Neural progenitor cell (in vitro differentiated cells): Measurements from ENCODE around the gene YY2. TPM values are rescaled to one million over a fixed set of nuclear protein-coding genes. Genes with fewer than 3 reads are reported as not detected.

Experiments
- DNase-seq: peaks from one replicate; pipeline ENCODE4 v3.0.0-alpha.2; 2016; ENCODE audit warnings: low spot score
- H2AFZ ChIP-seq: fragments of 200-600 bp; sonication (generic); replicated peaks from 2 replicates; pipeline ENCODE4 v1.6.1; 2016; ENCODE audit warnings: antibody characterized with exemption
- H3F3A ChIP-seq: fragments of 200-600 bp; sonication (generic); 2 replicates; pipeline ENCODE4 v1.6.1; 2016; ENCODE audit warnings: antibody characterized with exemption, low read depth
- H3K27ac ChIP-seq: fragments of 200-600 bp; sonication (generic); 2 replicates; pipeline ENCODE4 v1.5.1; 2016; ENCODE audit warnings: mild to moderate bottlenecking
- H3K27me3 ChIP-seq: fragments of 200-600 bp; sonication (generic); 2 replicates; pipeline ENCODE4 v1.6.1; 2016; ENCODE audit warnings: mild to moderate bottlenecking, moderate library complexity
- H3K36me3 ChIP-seq: fragments of 200-600 bp; sonication (generic); 2 replicates; pipeline ENCODE4 v1.5.1; 2016
- H3K4me1 ChIP-seq: fragments of 200-600 bp; sonication (generic); 2 replicates; pipeline ENCODE4 v1.6.1; 2016; ENCODE audit warnings: mixed run types
- H3K4me2 ChIP-seq: fragments of 200-600 bp; sonication (generic); 2 replicates; pipeline ENCODE4 v1.6.1; 2016
- H3K4me3 ChIP-seq: fragments of 200-600 bp; sonication (generic); 2 replicates; pipeline ENCODE4 v1.5.1; 2016
- H3K79me2 ChIP-seq: fragments of 200-600 bp; sonication (generic); 2 replicates; pipeline ENCODE4 v1.6.1; 2016; ENCODE audit warnings: low read depth
- H3K9ac ChIP-seq: fragments of 200-600 bp; sonication (generic); 2 replicates; pipeline ENCODE4 v1.6.1; 2016
- H3K9me3 ChIP-seq: fragments of 200-600 bp; sonication (generic); 2 replicates; pipeline ENCODE4 v1.5.1; 2016; ENCODE audit warnings: low read depth
- H4K20me1 ChIP-seq: fragments of 200-600 bp; sonication (generic); 2 replicates; pipeline ENCODE4 v1.6.1; 2016; ENCODE audit warnings: low read depth
- H3K27ac Mint-ChIP-seq: 3 replicates; pipeline ENCODE4 v1.8.0; 2021; ENCODE audit warnings: mixed read lengths
- H3K27me3 Mint-ChIP-seq: 2 replicates; pipeline ENCODE4 v1.8.0; 2022; ENCODE audit warnings: low read depth, mild to moderate bottlenecking, inconsistent platforms, moderate library complexity, mixed read lengths; ENCODE audit not compliant: insufficient read depth
- H3K36me3 Mint-ChIP-seq: 3 replicates; pipeline ENCODE4 v1.8.0; 2021; ENCODE audit warnings: mixed read lengths
- H3K4me1 Mint-ChIP-seq: 3 replicates; pipeline ENCODE4 v1.8.0; 2021; ENCODE audit warnings: mixed read lengths
- H3K4me3 Mint-ChIP-seq: 3 replicates; pipeline ENCODE4 v1.8.0; 2021; ENCODE audit warnings: mild to moderate bottlenecking, moderate library complexity, mixed read lengths
- H3K9me3 Mint-ChIP-seq: 3 replicates; pipeline ENCODE4 v1.8.0; 2020; ENCODE audit warnings: mixed read lengths
- EZH2 ChIP-seq: fragments of 200-600 bp; sonication (generic); IDR thresholded peaks from 2 replicates; pipeline ENCODE4 v1.6.1; 2017; ENCODE audit warnings: antibody characterized with exemption, mild to moderate bottlenecking, moderate library complexity
- EZH2phosphoT487 ChIP-seq: fragments of 200-600 bp; sonication (generic); IDR thresholded peaks from 2 replicates; pipeline ENCODE4 v1.6.1; 2017; ENCODE audit warnings: antibody characterized with exemption
- small RNA-seq: library from RNA; depleted of rRNA; stranded (forward); fragments of <200 nt; gene quantifications from one replicate; pipeline ENCODE3, GENCODE V24; 2015
- total RNA-seq: library from RNA; depleted of rRNA; stranded (reverse); fragments of >200 nt; gene quantifications from 2 replicates; pipeline ENCODE4 v1.2.3, GENCODE V29; 2015; ENCODE audit warnings: low replicate concordance
- TF ChIP-seq, protein P1 (sequence below): fragments of 200-600 bp; sonication (generic); IDR thresholded peaks from 2 replicates; pipeline ENCODE4 v1.5.1; 2017; ENCODE audit warnings: antibody characterized with exemption, mild to moderate bottlenecking

YY2 gene
- total RNA-seq, 1 donor from 2014 or later = 0.22 TPM

DNA sequence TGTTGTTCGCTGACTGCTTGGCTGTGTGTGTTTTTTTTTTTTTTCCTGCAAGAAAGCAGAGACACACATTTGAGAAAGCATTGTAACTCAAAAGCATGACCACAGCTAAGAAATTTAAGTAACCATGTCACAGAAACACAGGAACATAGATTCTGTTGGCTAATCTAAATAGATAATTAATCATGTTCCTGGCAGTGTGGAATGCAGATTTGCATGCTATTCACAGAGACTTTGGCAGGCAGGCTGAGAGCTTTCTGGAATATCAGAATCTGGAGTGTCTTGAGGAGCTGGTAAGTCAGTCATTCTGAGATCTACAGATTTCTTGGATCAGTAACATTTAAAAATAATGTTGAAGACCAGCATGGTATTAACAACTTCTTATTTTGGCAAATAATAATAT is 51.5 kb downstream of the YY2 start:
- Histone ChIP-seq H3K36me3 (no peaks in the 10 kb centered on the region), H3K4me1 (peaks cover 23% of the 10 kb centered on the region), H2AFZ (no peak overlapping the region), H3K27me3 (no peaks in the 10 kb centered on the region), H4K20me1 (no peaks in the 10 kb centered on the region), H3K79me2 (no peaks in the 10 kb centered on the region), H3K9ac (no peak overlapping the region), H3K9me3 (no peaks in the 10 kb centered on the region), H3K27ac (no peak overlapping the region), H3K4me3 (no peak overlapping the region), H3F3A (peaks cover 16% of the 10 kb centered on the region), H3K4me2 (no peak overlapping the region)
- TF ChIP-seq EZH2 (no peak), EZH2phosphoT487 (no peak)
- TF ChIP-seq, protein P1, sequence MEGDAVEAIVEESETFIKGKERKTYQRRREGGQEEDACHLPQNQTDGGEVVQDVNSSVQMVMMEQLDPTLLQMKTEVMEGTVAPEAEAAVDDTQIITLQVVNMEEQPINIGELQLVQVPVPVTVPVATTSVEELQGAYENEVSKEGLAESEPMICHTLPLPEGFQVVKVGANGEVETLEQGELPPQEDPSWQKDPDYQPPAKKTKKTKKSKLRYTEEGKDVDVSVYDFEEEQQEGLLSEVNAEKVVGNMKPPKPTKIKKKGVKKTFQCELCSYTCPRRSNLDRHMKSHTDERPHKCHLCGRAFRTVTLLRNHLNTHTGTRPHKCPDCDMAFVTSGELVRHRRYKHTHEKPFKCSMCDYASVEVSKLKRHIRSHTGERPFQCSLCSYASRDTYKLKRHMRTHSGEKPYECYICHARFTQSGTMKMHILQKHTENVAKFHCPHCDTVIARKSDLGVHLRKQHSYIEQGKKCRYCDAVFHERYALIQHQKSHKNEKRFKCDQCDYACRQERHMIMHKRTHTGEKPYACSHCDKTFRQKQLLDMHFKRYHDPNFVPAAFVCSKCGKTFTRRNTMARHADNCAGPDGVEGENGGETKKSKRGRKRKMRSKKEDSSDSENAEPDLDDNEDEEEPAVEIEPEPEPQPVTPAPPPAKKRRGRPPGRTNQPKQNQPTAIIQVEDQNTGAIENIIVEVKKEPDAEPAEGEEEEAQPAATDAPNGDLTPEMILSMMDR = no peak
- Mint-ChIP-seq H3K4me3 (no peak overlapping the region), H3K27me3 (no peaks in the 10 kb centered on the region), H3K27ac (no peak overlapping the region), H3K9me3 (peaks cover 5% of the 10 kb centered on the region), H3K4me1 (peaks cover 34% of the 10 kb centered on the region), H3K36me3 (peaks cover 2% of the 10 kb centered on the region)
- DNase-seq = no peak

Small RNA genes within 50 kb of the gene (small RNA-seq; reads per million reads assigned to genes)
- gene U73479.1 = not detected

Other genes with a start within 250 kb of the YY2 start
- not detected in 2 replicates for gene KLHL34, start 197.7 kb upstream of the YY2 start, total RNA-seq
- not detected in 2 replicates for gene SMPX, start 97.9 kb upstream of the YY2 start, total RNA-seq
- 5.2 and 8.4 TPM in 2 replicates for gene MBTPS2, start 16.4 kb upstream of the YY2 start, total RNA-seq
- 105 and 142 TPM in 2 replicates for gene SMS, start 84.7 kb downstream of the YY2 start, total RNA-seq
- gene PHEX, start 176.3 kb downstream of the YY2 start, total RNA-seq = 0.06 and 0.07 TPM in 2 replicates